HepG2 (cell line): ENCODE measurements around the gene TTBK1. TPM values are rescaled to one million over a fixed set of nuclear protein-coding genes. Genes with fewer than 3 reads are reported as not detected.
A peak's percentile ranks its signal among the peaks of the same experiment; 100 is the strongest.

Source experiments
- ASH2L ChIP-seq: fragments of 300-600, 200-600 bp; sonication (generic); IDR thresholded peaks from 2 replicates; pipeline ENCODE4 v1.7.0; 2017; ENCODE audit warnings: low read depth, mild to moderate bottlenecking, moderate library complexity, mixed read lengths, low read length; ENCODE audit not compliant: insufficient read length
- E2F1 ChIP-seq: sonication (generic); formaldehyde crosslinking; IDR thresholded peaks from 2 replicates; pipeline ENCODE4 v1.5.0; 2020; ENCODE audit warnings: missing genetic modification reagents
- FOXA1 ChIP-seq, 2 experiments: fragments of 450-650 bp in 1 of 2; sonication (generic) in 1 of 2; formaldehyde crosslinking in 1 of 2; IDR thresholded peaks; 2 replicates each; pipeline versions ENCODE4 v1.4.0 to v1.6.1; 2016 to 2020; ENCODE audit warnings: missing genetic modification reagents in 1 of 2
- FOXJ3 ChIP-seq: sonication (generic); formaldehyde crosslinking; IDR thresholded peaks from 2 replicates; pipeline ENCODE4 v1.4.0; 2020; ENCODE audit warnings: missing genetic modification reagents, mild to moderate bottlenecking, borderline replicate concordance
- HDAC1 ChIP-seq: sonication (generic); formaldehyde crosslinking; IDR thresholded peaks from 2 replicates; pipeline ENCODE4 v1.5.1; 2020; ENCODE audit warnings: mild to moderate bottlenecking, missing genetic modification reagents
- HIVEP1 ChIP-seq: sonication (generic); formaldehyde crosslinking; IDR thresholded peaks from 2 replicates; pipeline ENCODE4 v1.4.0; 2020; ENCODE audit warnings: mild to moderate bottlenecking, missing genetic modification reagents
- HOMEZ ChIP-seq: IDR thresholded peaks from 2 replicates; pipeline ENCODE4 v1.6.1; 2016; ENCODE audit warnings: low read depth
- MEIS2 ChIP-seq: sonication (generic); formaldehyde crosslinking; IDR thresholded peaks from 2 replicates; pipeline ENCODE4 v1.9.0; 2021; ENCODE audit warnings: mild to moderate bottlenecking, missing genetic modification reagents
- MYC ChIP-seq: sonication (generic); formaldehyde crosslinking; IDR thresholded peaks from 2 replicates; pipeline ENCODE4 v1.9.0; 2021; ENCODE audit warnings: missing genetic modification reagents, borderline replicate concordance
- NR2F2 ChIP-seq: IDR thresholded peaks from 2 replicates; pipeline ENCODE4 v1.6.1; 2012; ENCODE audit warnings: low read depth, inconsistent platforms, borderline replicate concordance
- PHB2 ChIP-seq: fragments of 450-650 bp; IDR thresholded peaks from 2 replicates; pipeline ENCODE4 v1.6.1; 2018; ENCODE audit not compliant: partially characterized antibody
- PHF5A ChIP-seq: IDR thresholded peaks from one replicate; pipeline ENCODE4 v1.6.1; 2018; ENCODE audit warnings: low read depth, missing genetic modification reagents; ENCODE audit not compliant: unreplicated experiment
- POLR2A ChIP-seq, 2 experiments: IDR thresholded peaks; 2 replicates each; pipeline ENCODE4 v1.6.1; 2011; ENCODE audit warnings: low read depth in 2 of 2, low read length in 2 of 2, mild to moderate bottlenecking in 1 of 2, moderate library complexity in 1 of 2; ENCODE audit not compliant: insufficient read depth in 1 of 2
- REL ChIP-seq: sonication (generic); formaldehyde crosslinking; conservative IDR thresholded peaks from 2 replicates; pipeline ENCODE4 v1.8.0; 2022; ENCODE audit warnings: mild to moderate bottlenecking, missing genetic modification reagents, moderate library complexity
- SETDB1 ChIP-seq: sonication (generic); formaldehyde crosslinking; IDR thresholded peaks from 2 replicates; pipeline ENCODE4 v1.5.1; 2020; ENCODE audit warnings: missing genetic modification reagents, mild to moderate bottlenecking, borderline replicate concordance
- SIN3B ChIP-seq: fragments of 150-350 bp; IDR thresholded peaks from 2 replicates; pipeline ENCODE4 v1.6.1; 2014; ENCODE audit warnings: low read length
- ZBTB25 ChIP-seq: IDR thresholded peaks from 2 replicates; pipeline ENCODE4 v1.6.1; 2018; ENCODE audit warnings: missing genetic modification reagents
- ZFY ChIP-seq: sonication (generic); formaldehyde crosslinking; IDR thresholded peaks from 2 replicates; pipeline ENCODE4 v1.4.0; 2020; ENCODE audit warnings: missing genetic modification reagents
- ZFYVE20 ChIP-seq: sonication (generic); formaldehyde crosslinking; IDR thresholded peaks from 2 replicates; pipeline ENCODE4 v1.8.0; 2023; ENCODE audit warnings: low read depth, mild to moderate bottlenecking, moderate library complexity, missing genetic modification reagents, borderline replicate concordance
- ZNF530 ChIP-seq: sonication (generic); formaldehyde crosslinking; IDR thresholded peaks from 2 replicates; pipeline ENCODE4 v1.5.0; 2020; ENCODE audit warnings: low read depth, mild to moderate bottlenecking, missing genetic modification reagents
- ZNF569 ChIP-seq: sonication (generic); formaldehyde crosslinking; IDR thresholded peaks from 2 replicates; pipeline ENCODE4 v1.5.0; 2020; ENCODE audit warnings: mild to moderate bottlenecking, missing genetic modification reagents, moderate library complexity, borderline replicate concordance
- ZNF678 ChIP-seq: sonication (generic); formaldehyde crosslinking; IDR thresholded peaks from 2 replicates; pipeline ENCODE4 v1.4.0; 2020; ENCODE audit warnings: mild to moderate bottlenecking, missing genetic modification reagents
- ZNF703 ChIP-seq: sonication (generic); formaldehyde crosslinking; IDR thresholded peaks from 2 replicates; pipeline ENCODE4 v1.5.1; 2020; ENCODE audit warnings: missing genetic modification reagents, mild to moderate bottlenecking, moderate library complexity, borderline replicate concordance
- ZNF710 ChIP-seq: sonication (generic); formaldehyde crosslinking; IDR thresholded peaks from 2 replicates; pipeline ENCODE4 v1.5.0; 2020; ENCODE audit warnings: mild to moderate bottlenecking, missing genetic modification reagents, borderline replicate concordance
- ZNF777 ChIP-seq: sonication (generic); formaldehyde crosslinking; IDR thresholded peaks from 2 replicates; pipeline ENCODE4 v1.4.0; 2020; ENCODE audit warnings: missing genetic modification reagents
- polyA plus RNA-seq, 8 experiments: library from polyadenylated mRNA; depleted of rRNA in 3 of 8; stranded (reverse) in 7 of 8; unstranded in 1 of 8; fragments of >200 nt; fragmentation: Illumina TruSeq in 4 of 8; extraction: Trizol in 4 of 8; gene quantifications; 2 replicates each; pipeline versions ENCODE4 v1.2.1 to v1.2.3, GENCODE V29; 2011 to 2016; ENCODE audit warnings: low read depth in 4 of 8, missing spikeins in 1 of 8, mixed read lengths in 1 of 8; ENCODE audit not compliant: insufficient read depth in 1 of 8
- total RNA-seq, 5 experiments: library from RNA; depleted of rRNA; stranded (reverse); fragments of >200 nt; fragmentation: Illumina TruSeq; extraction: Trizol; gene quantifications; 2 replicates each; pipeline ENCODE4 v1.2.3, GENCODE V29; 2016; ENCODE audit warnings: low read depth in 1 of 5

Gene TTBK1
- total and polyA plus RNA-seq, 2 of the 13 experiments (the other 11 are each of a cell fraction or from before 2014, with no cell fraction given): 0.24 to 0.33 TPM

- TF ChIP-seq NR2F2 (no peak), REL (CRISPR knock-in tag) (no peak), E2F1 (CRISPR knock-in tag) (no peak), ZNF777 (CRISPR knock-in tag) (no peak), ZNF569 (CRISPR knock-in tag) (no peak), FOXJ3 (CRISPR knock-in tag) (no peak), HOMEZ (CRISPR knock-in tag) (peak; percentile 35; the same call in 1 of the 2 replicates), SIN3B (no peak), MEIS2 (CRISPR knock-in tag) (no peak; the same call in 1 of the 2 replicates), ZFY (CRISPR knock-in tag) (peak; percentile 61), ZFYVE20 (CRISPR knock-in tag) (no peak), FOXA1 (IDR thresholded peaks at IDR 0.05) (no peak), FOXA1 (CRISPR knock-in tag; IDR thresholded peaks at IDR 0.05) (peak; percentile 48), SETDB1 (CRISPR knock-in tag) (no peak), ZNF703 (CRISPR knock-in tag) (no peak), HIVEP1 (no peak), PHB2 (no peak), HDAC1 (no peak; the same call in 1 of the 2 replicates), POLR2A (IDR thresholded peaks at IDR 0.05; ENCODE audit: insufficient read depth in 1 of 2, low read depth in 2 of 2, low read length in 2 of 2) (no peak), PHF5A (peak; percentile 63), ZNF678 (CRISPR knock-in tag) (no peak), ZNF710 (0 out of 2 replicates have a peak, but pooled peaks have one; percentile 4), ASH2L (no peak), MYC (CRISPR knock-in tag) (no peak; the same call in 1 of the 2 replicates), ZNF530 (CRISPR knock-in tag) (no peak; the same call in 1 of the 2 replicates), ZBTB25 (CRISPR knock-in tag) (peak; percentile 73; the same call in 1 of the 2 replicates)
Measured at GRCh38 chr6:43263314-43264178, 20.3 kb downstream of the TTBK1 start (continued).
